ENCODE measurements around the gene KCTD16.

DNA sequence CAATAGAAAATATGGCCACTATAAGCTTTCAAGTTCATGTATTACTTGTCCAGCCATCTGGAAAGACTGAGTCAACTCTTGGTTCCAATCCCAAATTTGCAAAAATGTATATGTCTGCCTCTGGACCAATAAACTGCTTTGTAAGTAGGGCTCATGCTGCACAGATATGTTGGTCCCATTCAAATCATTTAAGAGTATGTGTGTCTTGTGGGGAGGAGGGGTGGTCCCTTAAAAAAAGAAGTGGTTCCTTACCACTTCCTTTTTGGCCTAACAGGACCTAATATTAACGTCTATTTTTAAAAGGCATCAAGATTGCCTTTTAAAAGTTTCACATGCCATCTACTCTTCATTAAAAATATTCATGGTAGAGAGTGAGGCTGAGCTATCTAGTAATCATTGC, 214.9 kb downstream of the KCTD16 start:
- TF ChIP-seq, protein P1, sequence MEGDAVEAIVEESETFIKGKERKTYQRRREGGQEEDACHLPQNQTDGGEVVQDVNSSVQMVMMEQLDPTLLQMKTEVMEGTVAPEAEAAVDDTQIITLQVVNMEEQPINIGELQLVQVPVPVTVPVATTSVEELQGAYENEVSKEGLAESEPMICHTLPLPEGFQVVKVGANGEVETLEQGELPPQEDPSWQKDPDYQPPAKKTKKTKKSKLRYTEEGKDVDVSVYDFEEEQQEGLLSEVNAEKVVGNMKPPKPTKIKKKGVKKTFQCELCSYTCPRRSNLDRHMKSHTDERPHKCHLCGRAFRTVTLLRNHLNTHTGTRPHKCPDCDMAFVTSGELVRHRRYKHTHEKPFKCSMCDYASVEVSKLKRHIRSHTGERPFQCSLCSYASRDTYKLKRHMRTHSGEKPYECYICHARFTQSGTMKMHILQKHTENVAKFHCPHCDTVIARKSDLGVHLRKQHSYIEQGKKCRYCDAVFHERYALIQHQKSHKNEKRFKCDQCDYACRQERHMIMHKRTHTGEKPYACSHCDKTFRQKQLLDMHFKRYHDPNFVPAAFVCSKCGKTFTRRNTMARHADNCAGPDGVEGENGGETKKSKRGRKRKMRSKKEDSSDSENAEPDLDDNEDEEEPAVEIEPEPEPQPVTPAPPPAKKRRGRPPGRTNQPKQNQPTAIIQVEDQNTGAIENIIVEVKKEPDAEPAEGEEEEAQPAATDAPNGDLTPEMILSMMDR (IDR thresholded peaks at IDR 0.05; ENCODE audit: low read length): no peak
- TF ChIP-seq EZH2phosphoT487 (IDR thresholded peaks at IDR 0.05; ENCODE audit: low read length) (no peak), EZH2 (optimal IDR thresholded peaks at IDR 0.05; ENCODE audit: low read depth, low read length) (no peak)
